ENCODE measurements around the gene ANKRD22.
"Not testable (repeated sequence)": the region's sequence is repeated elsewhere in the genome, so short reads cannot be mapped to it uniquely, and the experiment has no call there.

The ANKRD22 gene

DNA sequence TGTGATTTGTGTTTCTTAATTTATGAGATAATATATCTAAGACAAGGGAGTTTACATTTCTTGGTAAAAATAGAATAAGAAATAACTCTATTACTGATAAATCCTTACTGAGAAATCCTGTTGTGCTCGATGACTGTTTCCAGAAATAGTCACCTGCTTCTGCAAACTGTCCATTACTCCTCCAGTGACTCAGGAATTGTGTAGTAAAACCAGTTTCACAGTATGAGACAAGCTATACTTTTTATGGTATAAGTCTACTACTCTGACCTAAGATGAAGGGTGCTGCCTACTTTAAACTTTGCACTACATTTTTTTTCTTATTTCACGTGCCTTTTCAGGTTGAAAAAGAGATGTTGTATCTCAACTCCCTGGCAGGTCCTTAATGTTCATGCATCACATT is 6.8 kb upstream of the ANKRD22 start:
- no peaks in the 10 kb centered on the region for H3K9me3 ChIP-seq (ENCODE audit: control insufficient read depth, insufficient read depth, low read length)
- no peak overlapping the region for H3K9ac ChIP-seq (ENCODE audit: low read depth, low read length)
- H3K4me1 ChIP-seq (ENCODE audit: insufficient read depth, low read length) = no peaks in the 10 kb centered on the region
- no peaks in the 10 kb centered on the region for H3K36me3 ChIP-seq (ENCODE audit: insufficient read depth, low read length)

DNA sequence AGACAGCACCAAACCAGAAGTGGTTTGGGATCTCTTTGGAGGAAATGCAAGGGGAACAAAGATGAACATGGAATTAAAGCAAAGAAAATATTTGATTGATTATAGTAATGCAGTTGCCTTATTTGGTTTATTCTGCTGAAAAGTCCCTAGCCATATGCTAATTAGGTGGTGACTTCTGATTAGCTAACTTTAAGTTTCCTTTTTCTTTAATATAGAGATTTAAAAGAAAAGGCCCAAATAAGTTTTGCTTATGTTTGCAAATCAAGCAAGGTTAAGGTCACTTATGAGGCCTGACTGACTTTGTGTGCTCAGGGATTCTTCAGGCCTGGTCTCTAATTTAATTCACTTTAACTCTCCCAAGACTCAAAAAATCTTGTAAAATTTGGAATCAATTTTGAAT is 6.2 kb upstream of the ANKRD22 start:
- H3K4me1 ChIP-seq (ENCODE audit: insufficient read depth, low read length) = 0 out of 2 replicates have a peak, but pooled peaks cover 4% of the 10 kb centered on the region
- H3K36me3 ChIP-seq (ENCODE audit: insufficient read depth, low read length) = no peaks in the 10 kb centered on the region
- no peak overlapping the region for H3K9ac ChIP-seq (ENCODE audit: low read depth, low read length)

GRCh38 chr10:88854684-88855083 is 3.0 kb upstream of the ANKRD22 start:
- no peaks in the 10 kb centered on the region for H3K36me3 ChIP-seq (ENCODE audit: insufficient read depth, low read length)
- 0 out of 2 replicates have a peak, but pooled peaks cover 4% of the 10 kb centered on the region for H3K4me1 ChIP-seq (ENCODE audit: insufficient read depth, low read length)
- no peaks in the 10 kb centered on the region for H3K9me3 ChIP-seq (ENCODE audit: control insufficient read depth, insufficient read depth, low read length)
- H3K9ac ChIP-seq (ENCODE audit: low read depth, low read length) = no peak overlapping the region

More for the DNA sequence above, 6.2 kb upstream of the ANKRD22 start:
- H3K9me3 ChIP-seq (ENCODE audit: control insufficient read depth, insufficient read depth, low read length) = no peaks in the 10 kb centered on the region

GRCh38 chr10:88853155-88853881 is 1.7 kb upstream of the ANKRD22 start:
- Histone ChIP-seq H3K4me1 (ENCODE audit: insufficient read depth, low read length) (0 out of 2 replicates have a peak, but pooled peaks cover 4% of the 10 kb centered on the region), H3K36me3 (ENCODE audit: insufficient read depth, low read length) (no peaks in the 10 kb centered on the region), H3K9me3 (ENCODE audit: control insufficient read depth, insufficient read depth, low read length) (no peaks in the 10 kb centered on the region), H3K9ac (ENCODE audit: low read depth, low read length) (no peak overlapping the region)

GRCh38 chr10:88852327-88852726 is 683 bp upstream of the ANKRD22 start:
- Histone ChIP-seq H3K36me3 (ENCODE audit: insufficient read depth, low read length) (no peaks in the 10 kb centered on the region), H3K9me3 (ENCODE audit: control insufficient read depth, insufficient read depth, low read length) (no peaks in the 10 kb centered on the region), H3K4me1 (ENCODE audit: insufficient read depth, low read length) (0 out of 2 replicates have a peak, but pooled peaks cover 4% of the 10 kb centered on the region), H3K9ac (ENCODE audit: low read depth, low read length) (no peak overlapping the region)

DNA sequence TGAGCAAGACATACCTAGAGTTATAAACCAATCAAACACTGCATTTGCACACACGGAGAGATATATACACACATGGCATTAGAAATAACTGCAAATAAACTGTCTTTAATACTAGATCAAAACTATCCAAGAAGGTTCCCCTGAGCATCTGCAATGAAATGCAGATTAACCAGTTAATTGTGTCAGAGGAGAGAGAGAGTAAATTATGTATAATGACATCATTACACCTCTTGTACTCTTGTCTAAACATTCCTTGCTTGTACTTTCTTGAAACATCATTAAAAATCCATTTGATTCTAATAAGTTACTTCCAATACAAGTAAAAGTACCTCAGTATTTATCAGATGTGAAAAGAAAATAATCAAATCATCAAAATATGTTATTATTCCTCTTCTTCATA is 932 bp downstream of the ANKRD22 start:
- Histone ChIP-seq H3K4me1 (ENCODE audit: insufficient read depth, low read length) (0 out of 2 replicates have a peak, but pooled peaks cover 4% of the 10 kb centered on the region), H3K36me3 (ENCODE audit: insufficient read depth, low read length) (no peaks in the 10 kb centered on the region), H3K9me3 (ENCODE audit: control insufficient read depth, insufficient read depth, low read length) (no peaks in the 10 kb centered on the region), H3K9ac (ENCODE audit: low read depth, low read length) (no peak overlapping the region)

DNA sequence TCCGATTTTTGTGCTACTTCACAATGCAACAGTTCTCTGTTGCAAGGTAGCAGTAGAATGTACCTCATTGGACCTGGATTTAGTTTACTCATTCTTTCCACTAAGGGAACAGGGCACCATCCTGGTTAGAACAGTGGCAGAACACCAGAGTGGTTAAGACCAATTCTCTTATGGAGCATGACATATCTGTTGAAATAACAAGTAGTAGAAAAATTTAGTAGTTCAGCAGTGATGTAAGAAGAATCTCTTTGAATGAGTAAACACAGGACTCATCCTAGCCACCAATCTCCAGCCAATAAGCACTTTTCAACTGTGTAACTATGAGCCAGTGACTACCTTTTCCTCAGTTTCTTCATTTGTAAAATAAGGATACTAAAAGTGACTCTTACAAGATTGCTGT is 2.4 kb downstream of the ANKRD22 start:
- H3K36me3 ChIP-seq (ENCODE audit: insufficient read depth, low read length) = no peaks in the 10 kb centered on the region

GRCh38 chr10:88848499-88848898 is 3.1 kb downstream of the ANKRD22 start:
- no peaks in the 10 kb centered on the region for H3K36me3 ChIP-seq (ENCODE audit: insufficient read depth, low read length)
- no peaks in the 10 kb centered on the region for H3K9me3 ChIP-seq (ENCODE audit: control insufficient read depth, insufficient read depth, low read length)
- no peak overlapping the region for H3K9ac ChIP-seq (ENCODE audit: low read depth, low read length)
- H3K4me1 ChIP-seq (ENCODE audit: insufficient read depth, low read length) = 0 out of 2 replicates have a peak, but pooled peaks cover 4% of the 10 kb centered on the region

More for the DNA sequence above, 2.4 kb downstream of the ANKRD22 start:
- no peaks in the 10 kb centered on the region for H3K9me3 ChIP-seq (ENCODE audit: control insufficient read depth, insufficient read depth, low read length)
- 0 out of 2 replicates have a peak, but pooled peaks cover 4% of the 10 kb centered on the region for H3K4me1 ChIP-seq (ENCODE audit: insufficient read depth, low read length)
- no peak overlapping the region for H3K9ac ChIP-seq (ENCODE audit: low read depth, low read length)

- H3K36me3 ChIP-seq (ENCODE audit: insufficient read depth, low read length) = no peaks in the 10 kb centered on the region
- no peaks in the 10 kb centered on the region for H3K4me1 ChIP-seq (ENCODE audit: insufficient read depth, low read length)
- H3K9ac ChIP-seq (ENCODE audit: low read depth, low read length) = no peak overlapping the region
- no peaks in the 10 kb centered on the region for H3K9me3 ChIP-seq (ENCODE audit: control insufficient read depth, insufficient read depth, low read length)
These were observed 8.5 kb downstream of the ANKRD22 start for GRCh38 chr10:88843171-88843570.

GRCh38 chr10:88841316-88842111 is 10.1 kb downstream of the ANKRD22 start:
- H3K9ac ChIP-seq (ENCODE audit: low read depth, low read length) = no peak overlapping the region
- H3K4me1 ChIP-seq (ENCODE audit: insufficient read depth, low read length) = no peaks in the 10 kb centered on the region
- no peaks in the 10 kb centered on the region for H3K9me3 ChIP-seq (ENCODE audit: control insufficient read depth, insufficient read depth, low read length)
- no peaks in the 10 kb centered on the region for H3K36me3 ChIP-seq (ENCODE audit: insufficient read depth, low read length)

GRCh38 chr10:88840881-88841280 is 10.8 kb downstream of the ANKRD22 start:
- Histone ChIP-seq H3K9ac (ENCODE audit: low read depth, low read length) (no peak overlapping the region), H3K4me1 (ENCODE audit: insufficient read depth, low read length) (no peaks in the 10 kb centered on the region), H3K9me3 (ENCODE audit: control insufficient read depth, insufficient read depth, low read length) (no peaks in the 10 kb centered on the region), H3K36me3 (ENCODE audit: insufficient read depth, low read length) (no peaks in the 10 kb centered on the region)

- Histone ChIP-seq H3K4me1 (ENCODE audit: insufficient read depth, low read length) (no peaks in the 10 kb centered on the region), H3K9ac (ENCODE audit: low read depth, low read length) (no peak overlapping the region), H3K9me3 (ENCODE audit: control insufficient read depth, insufficient read depth, low read length) (no peaks in the 10 kb centered on the region), H3K36me3 (ENCODE audit: insufficient read depth, low read length) (no peaks in the 10 kb centered on the region)
These were observed 11.5 kb downstream of the ANKRD22 start for GRCh38 chr10:88840104-88840503.

- Histone ChIP-seq H3K9me3 (ENCODE audit: control insufficient read depth, insufficient read depth, low read length) (no peaks in the 10 kb centered on the region), H3K9ac (ENCODE audit: low read depth, low read length) (no peak overlapping the region), H3K4me1 (ENCODE audit: insufficient read depth, low read length) (no peaks in the 10 kb centered on the region), H3K36me3 (ENCODE audit: insufficient read depth, low read length) (no peaks in the 10 kb centered on the region)
These were observed 12.8 kb downstream of the ANKRD22 start for GRCh38 chr10:88838766-88839350.

DNA sequence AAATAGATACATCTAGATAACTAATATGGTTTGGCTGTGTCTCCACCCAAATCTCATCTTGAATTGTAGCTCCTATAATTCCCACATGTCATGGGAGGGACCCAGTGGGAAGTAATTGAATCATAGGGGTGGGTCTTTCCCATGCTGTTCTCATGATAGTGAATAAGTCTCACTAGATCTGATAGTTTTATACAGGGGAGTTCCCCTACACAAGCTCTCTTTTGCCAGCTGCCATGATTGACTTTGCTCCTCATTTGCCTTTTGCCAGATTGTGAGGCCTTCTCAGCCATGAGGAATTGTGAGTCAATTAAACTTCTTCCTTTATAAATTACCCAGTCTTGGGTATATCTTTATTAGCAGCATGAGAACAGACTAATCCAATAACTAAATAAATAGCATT is 14.0 kb downstream of the ANKRD22 start:
- not testable (repeated sequence) for H3K9me3 ChIP-seq (ENCODE audit: control insufficient read depth, insufficient read depth, low read length); H3K36me3 ChIP-seq (ENCODE audit: insufficient read depth, low read length); H3K4me1 ChIP-seq (ENCODE audit: insufficient read depth, low read length); H3K9ac ChIP-seq (ENCODE audit: low read depth, low read length)

GRCh38 chr10:88835910-88836221 is 15.8 kb downstream of the ANKRD22 start:
- Histone ChIP-seq H3K9me3 (ENCODE audit: control insufficient read depth, insufficient read depth, low read length) (no peaks in the 10 kb centered on the region), H3K36me3 (ENCODE audit: insufficient read depth, low read length) (no peaks in the 10 kb centered on the region), H3K4me1 (ENCODE audit: insufficient read depth, low read length) (no peaks in the 10 kb centered on the region), H3K9ac (ENCODE audit: low read depth, low read length) (no peak overlapping the region)
